GM12891 (cell line): ENCODE results near the gene CHMP1A.

Source experiments
- DNase-seq: peaks from one replicate; pipeline ENCODE4 v3.0.0; 2011; ENCODE audit warnings: low spot score; ENCODE audit not compliant: insufficient read length
- FAIRE-seq: peaks from 2 replicates; lab custom pipeline; 2011; peaks lifted over from hg19 to GRCh38; lab: Jason Lieb, UNC
- PAX5 ChIP-seq: IDR thresholded peaks from 2 replicates; pipeline ENCODE4 v1.6.1; 2011; ENCODE audit warnings: low read length, moderate library complexity, mild to moderate bottlenecking; ENCODE audit not compliant: insufficient read depth, severe bottlenecking
- POLR2A ChIP-seq: IDR thresholded peaks from 2 replicates; pipeline ENCODE4 v1.6.1; 2011; ENCODE audit warnings: low read depth, low read length, control low read depth
- POLR2AphosphoS5 ChIP-seq: IDR thresholded peaks from 2 replicates; pipeline ENCODE4 v1.6.1; 2011; ENCODE audit warnings: low read depth, low read length, control low read depth
- POU2F2 ChIP-seq: IDR thresholded peaks from 2 replicates; pipeline ENCODE4 v1.6.1; 2011; ENCODE audit warnings: low read depth, mild to moderate bottlenecking, control low read depth, low read length, moderate library complexity
- SPI1 ChIP-seq: IDR thresholded peaks from 2 replicates; pipeline ENCODE4 v1.6.1; 2011; ENCODE audit warnings: low read depth, low read length, control low read depth
- TAF1 ChIP-seq: IDR thresholded peaks from 2 replicates; pipeline ENCODE4 v1.6.1; 2011; ENCODE audit warnings: low read depth, low read length, control low read depth

Gene CHMP1A

DNA sequence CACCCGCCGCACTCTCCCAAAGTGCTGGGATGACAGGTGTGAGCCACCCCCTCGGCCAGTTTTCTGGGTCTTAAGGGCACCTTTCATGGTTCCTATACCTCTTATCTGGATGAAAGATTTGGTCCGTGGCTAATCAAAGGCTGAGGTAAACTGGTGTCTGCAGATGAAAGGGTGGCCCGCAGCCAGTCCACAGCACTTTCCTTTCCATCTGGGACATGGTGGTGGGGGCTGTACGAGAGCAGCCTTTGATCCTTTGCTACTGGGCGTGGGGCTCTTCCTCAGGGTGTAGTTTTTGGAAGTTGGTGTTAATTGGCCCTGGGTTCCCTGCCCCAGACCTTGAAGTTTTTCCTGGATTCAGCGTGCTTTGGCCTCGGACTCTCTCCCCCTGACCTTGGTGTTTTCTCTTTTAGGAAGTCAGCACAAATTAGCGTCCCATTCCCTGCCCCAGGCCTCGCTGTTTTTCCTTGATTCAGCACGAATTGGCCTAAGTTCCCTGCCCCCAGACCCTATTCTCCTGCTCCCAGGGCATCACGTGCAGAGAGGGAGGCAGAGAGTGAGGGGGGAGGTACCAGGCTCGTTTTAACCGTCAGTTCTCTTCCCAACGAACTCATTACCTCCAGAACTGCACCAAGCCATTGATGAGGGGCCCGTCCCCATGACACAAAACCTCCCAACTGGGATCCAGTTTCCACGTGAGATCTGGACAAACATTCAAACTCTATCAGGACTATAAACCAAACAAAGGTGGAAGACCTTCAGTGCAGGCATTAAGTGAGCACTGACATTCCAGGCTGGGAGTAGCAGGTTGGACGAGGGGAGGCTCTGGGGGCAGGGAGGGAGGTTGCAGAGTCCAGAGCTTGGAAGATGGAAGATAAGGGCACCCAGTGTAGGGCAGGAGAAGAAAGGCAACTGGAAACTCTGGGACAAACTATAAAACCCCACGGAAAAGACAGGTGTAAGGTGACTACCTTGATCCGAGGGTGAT is 32.4 kb downstream of the CHMP1A start:
- no peak for FAIRE-seq

GRCh38 chr16:89623511-89624261 is 33.8 kb downstream of the CHMP1A start:
- DNase-seq (no peak), FAIRE-seq (no peak)

More for the DNA sequence above, 32.4 kb downstream of the CHMP1A start:
- DNase-seq, result no peak
- TF ChIP-seq POU2F2 (no peak), PAX5 (no peak), SPI1 (no peak), POLR2A (no peak), POLR2AphosphoS5 (no peak), TAF1 (no peak)

DNA sequence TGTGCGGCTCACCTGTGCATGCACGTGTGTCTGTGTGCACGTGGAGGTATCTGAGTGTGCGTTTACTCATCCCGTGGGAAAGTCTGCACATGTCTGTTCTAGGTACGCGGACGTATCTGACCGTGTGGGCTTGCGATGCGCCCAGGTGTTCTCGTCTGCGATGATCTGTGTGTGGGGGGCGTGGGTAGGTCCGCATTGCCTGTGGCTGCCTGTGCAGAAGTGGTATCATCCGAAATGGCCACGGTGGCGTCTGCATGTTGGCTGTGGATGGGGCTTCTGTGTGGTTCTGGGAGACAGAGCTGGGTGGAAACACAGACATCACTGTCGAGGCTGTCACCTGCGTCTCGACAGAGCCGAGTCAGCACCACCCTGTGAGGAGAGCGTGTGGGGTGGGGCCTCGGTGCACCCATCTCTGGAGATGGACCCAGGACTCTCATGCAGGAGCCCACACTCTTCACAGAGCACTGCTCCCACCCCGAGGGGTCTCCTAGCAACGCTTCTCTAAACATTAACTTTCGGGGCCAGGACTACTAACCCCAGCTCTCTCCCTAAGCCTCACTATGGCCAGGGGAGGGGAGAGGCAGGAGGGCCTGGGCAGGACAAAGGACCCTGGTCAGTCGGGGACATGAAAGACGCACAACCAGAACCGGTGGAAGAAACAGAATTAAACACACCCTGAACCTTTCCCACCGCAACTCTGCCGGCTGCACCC is 35.7 kb downstream of the CHMP1A start:
- no peak for FAIRE-seq
- no peak for TF ChIP-seq POU2F2
- no peak for TF ChIP-seq TAF1
- no peak for DNase-seq

More at GRCh38 chr16:89623511-89624261, 33.8 kb downstream of the CHMP1A start:
- no peak for TF ChIP-seq TAF1
- no peak for TF ChIP-seq POLR2AphosphoS5
- TF ChIP-seq PAX5, result no peak
- no peak for TF ChIP-seq POLR2A
- TF ChIP-seq SPI1, result no peak
- no peak for TF ChIP-seq POU2F2

- no peak for DNase-seq
- TF ChIP-seq PAX5, result no peak
- no peak for TF ChIP-seq SPI1
- no peak for TF ChIP-seq POU2F2
- TF ChIP-seq POLR2A, result no peak
- no peak for TF ChIP-seq POLR2AphosphoS5
- TF ChIP-seq TAF1, result no peak
- FAIRE-seq, result no peak
These were observed 36.3 kb downstream of the CHMP1A start for GRCh38 chr16:89621136-89621697.

DNA sequence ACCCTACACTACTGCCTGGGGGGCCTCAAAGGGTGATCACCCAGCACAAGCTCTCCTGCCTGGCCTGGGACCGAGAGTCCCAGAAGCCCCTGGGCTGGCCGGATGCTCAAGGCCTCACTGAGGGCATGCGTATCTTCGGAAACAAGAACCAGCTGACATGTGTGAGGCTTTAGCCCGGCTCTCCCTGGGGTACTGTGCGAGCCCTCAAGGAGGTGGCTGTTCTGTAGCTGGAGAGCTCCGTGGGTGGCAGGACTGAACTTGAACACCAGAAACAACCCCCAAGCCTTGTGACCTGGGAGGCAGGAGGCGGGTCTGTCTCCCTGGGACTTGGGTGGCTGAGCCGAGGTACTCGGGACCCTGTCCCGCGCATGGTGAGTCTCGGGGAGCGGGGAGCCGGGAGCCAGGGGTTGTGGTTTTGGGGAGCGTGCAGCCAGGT is 37.1 kb downstream of the CHMP1A start:
- DNase-seq (no peak), FAIRE-seq (no peak)
- TF ChIP-seq POLR2AphosphoS5, result no peak

GRCh38 chr16:89619840-89620239 is 37.7 kb downstream of the CHMP1A start:
- TF ChIP-seq POLR2AphosphoS5, result no peak
- no peak for TF ChIP-seq TAF1
- TF ChIP-seq PAX5, result no peak
- DNase-seq, result no peak
- no peak for FAIRE-seq

- no peak for TF ChIP-seq POLR2AphosphoS5
- no peak for TF ChIP-seq POLR2A
- no peak for TF ChIP-seq SPI1
- TF ChIP-seq PAX5, result no peak
- TF ChIP-seq TAF1, result no peak
- no peak for TF ChIP-seq POU2F2
- DNase-seq (no peak), FAIRE-seq (no peak)
These were observed 39.2 kb downstream of the CHMP1A start for GRCh38 chr16:89618109-89618998.

GRCh38 chr16:89617036-89617435 is 40.5 kb downstream of the CHMP1A start:
- TF ChIP-seq POLR2A, result no peak
- no peak for TF ChIP-seq POU2F2
- TF ChIP-seq PAX5, result no peak
- TF ChIP-seq POLR2AphosphoS5, result no peak
- TF ChIP-seq SPI1, result no peak
- no peak for TF ChIP-seq TAF1
- DNase-seq, result no peak
- FAIRE-seq, result no peak

DNA sequence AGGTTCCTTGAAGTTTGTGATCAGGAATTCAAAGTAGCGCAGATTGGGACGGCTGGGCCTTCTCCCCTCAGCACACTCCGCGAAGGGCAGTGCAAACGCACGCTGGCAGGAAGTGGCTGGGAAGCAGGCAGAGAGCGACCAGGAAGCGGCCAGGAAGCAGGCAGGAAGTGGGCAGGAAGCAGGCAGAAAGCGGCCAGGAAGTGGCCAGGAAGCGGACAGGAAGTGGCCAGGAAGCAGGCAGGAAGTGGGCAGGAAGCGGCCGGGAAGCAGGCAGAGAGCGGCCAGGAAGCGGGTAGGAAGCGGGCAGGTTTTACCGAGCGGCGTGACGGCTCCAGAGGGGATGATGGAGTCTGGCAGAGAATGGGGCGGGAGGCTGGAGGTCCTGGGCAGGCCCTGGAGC is 40.9 kb downstream of the CHMP1A start:
- FAIRE-seq (no peak), DNase-seq (no peak)
- TF ChIP-seq POU2F2, result no peak
- no peak for TF ChIP-seq PAX5
- no peak for TF ChIP-seq TAF1
- TF ChIP-seq POLR2A, result no peak
- no peak for TF ChIP-seq SPI1
- no peak for TF ChIP-seq POLR2AphosphoS5
